OCI-LY3 (cell line): ENCODE measurements around the gene SLC34A1.

ENCODE experiments used
- H2AFZ ChIP-seq: fragments of 200-600, 300-600 bp; shearing (Covaris generic); 2 replicates; pipeline ENCODE4 v1.6.0; 2014; ENCODE audit warnings: antibody characterized with exemption, low read depth, low read length
- H3K27ac ChIP-seq: fragments of 200-600, 300-600 bp; sonication (generic); 2 replicates; pipeline ENCODE4 v1.5.1; 2014; ENCODE audit warnings: mild to moderate bottlenecking, low read length, moderate library complexity, mixed read lengths
- H3K27me3 ChIP-seq: fragments of 200-600, 300-600 bp; sonication (generic); 2 replicates; pipeline ENCODE4 v1.6.1; 2014; ENCODE audit warnings: low read depth, low read length, mixed read lengths
- H3K36me3 ChIP-seq: fragments of 200-600, 300-600 bp; sonication (generic); replicated peaks from 2 replicates; pipeline ENCODE3; 2014; ENCODE audit warnings: low read depth, low read length, mixed read lengths
- H3K4me1 ChIP-seq: fragments of 300-600, 200-600 bp; sonication (generic); 2 replicates; pipeline ENCODE4 v1.6.1; 2014; ENCODE audit warnings: low read length, mixed read lengths
- H3K4me2 ChIP-seq: fragments of 200-600, 300-600 bp; sonication (generic); 2 replicates; pipeline ENCODE4 v1.6.1; 2014; ENCODE audit warnings: low read length, mixed read lengths
- H3K4me3 ChIP-seq: fragments of 300-600, 200-600 bp; sonication (generic); 2 replicates; pipeline ENCODE4 v1.5.1; 2014; ENCODE audit warnings: antibody characterized with exemption, mild to moderate bottlenecking, low read length, moderate library complexity
- H3K79me2 ChIP-seq: fragments of 300-600, 200-600 bp; shearing (Covaris generic); 2 replicates; pipeline ENCODE4 v1.6.1; 2014; ENCODE audit warnings: mild to moderate bottlenecking, low read length, mixed read lengths
- H3K9ac ChIP-seq: fragments of 300-600, 200-600 bp; shearing (Covaris generic); 2 replicates; pipeline ENCODE4 v1.6.0; 2014; ENCODE audit warnings: mild to moderate bottlenecking, low read length, moderate library complexity
- H3K9me3 ChIP-seq: fragments of 200-600, 300-600 bp; shearing (Covaris generic); 2 replicates; pipeline ENCODE4 v1.6.1; 2014; ENCODE audit warnings: low read length, mixed read lengths; ENCODE audit not compliant: insufficient read depth
- H4K20me1 ChIP-seq: fragments of 200-600, 300-600 bp; sonication (generic); 2 replicates; pipeline ENCODE4 v1.6.1; 2016; ENCODE audit warnings: low read length, mixed read lengths; ENCODE audit not compliant: insufficient read depth
- CTCF ChIP-seq: fragments of 200-600, 300-600 bp; sonication (generic); IDR thresholded peaks from 2 replicates; pipeline ENCODE4 v1.5.1; 2014; ENCODE audit warnings: antibody characterized with exemption, low read length, low read depth
- EZH2phosphoT487 ChIP-seq: fragments of 200-600 bp; shearing (Covaris generic); IDR thresholded peaks from 2 replicates; pipeline ENCODE4 v1.6.1; 2018; ENCODE audit warnings: antibody characterized with exemption, mixed run types, low read depth

The SLC34A1 gene

GRCh38 chr5:177349762-177350161 is 34.5 kb upstream of the SLC34A1 start:
- Histone ChIP-seq H3K4me3 (no peak overlapping the region), H3K4me1 (peaks cover 20% of the 10 kb centered on the region), H3K4me2 (peak overlapping the region; percentile 97), H3K9ac (no peak overlapping the region), H4K20me1 (0 out of 2 replicates have a peak, but pooled peaks cover 6% of the 10 kb centered on the region), H3K9me3 (no peaks in the 10 kb centered on the region), H2AFZ (no peak overlapping the region), H3K27ac (no peak overlapping the region), H3K36me3 (peaks cover 6% of the 10 kb centered on the region), H3K27me3 (no peaks in the 10 kb centered on the region), H3K79me2 (peaks cover 57% of the 10 kb centered on the region)
- TF ChIP-seq EZH2phosphoT487: no peak
- TF ChIP-seq CTCF: no peak

- Histone ChIP-seq H3K79me2 (peaks cover 49% of the 10 kb centered on the region), H3K27ac (peak overlapping the region; percentile 88), H3K4me3 (peak overlapping the region; percentile 87), H4K20me1 (0 out of 2 replicates have a peak, but pooled peaks cover 6% of the 10 kb centered on the region), H3K4me1 (peaks cover 20% of the 10 kb centered on the region), H3K36me3 (peaks cover 6% of the 10 kb centered on the region), H3K9me3 (no peaks in the 10 kb centered on the region), H3K27me3 (no peaks in the 10 kb centered on the region), H3K4me2 (peak overlapping the region; percentile 97), H3K9ac (peak overlapping the region; percentile 87), H2AFZ (0 out of 2 replicates have a peak overlapping the region, but pooled peaks have one; percentile 97)
- TF ChIP-seq EZH2phosphoT487 (no peak), CTCF (no peak)
Observed at GRCh38 chr5:177350776-177351391, 33.4 kb upstream of the SLC34A1 start.

GRCh38 chr5:177351392-177352329 is 32.6 kb upstream of the SLC34A1 start, which contains the start of gene LMAN2:
Gene LMAN2, minus strand, starts transcription at chr5:177351668. Its CDS starts 21 bp downstream, at chr5:177351647.
- Histone ChIP-seq H3K27ac (peak within 1 kb of the TSS; percentile 88), H3K36me3 (peaks cover 6% of the 10 kb centered on the region), H3K79me2 (peaks cover 41% of the 10 kb centered on the region), H3K27me3 (no peaks in the 10 kb centered on the region), H4K20me1 (0 out of 2 replicates have a peak, but pooled peaks cover 6% of the 10 kb centered on the region), H3K4me1 (peaks cover 22% of the 10 kb centered on the region), H2AFZ (peak within 1 kb of the TSS; percentile 97), H3K4me2 (peak within 1 kb of the TSS; percentile 97), H3K9me3 (no peaks in the 10 kb centered on the region), H3K9ac (peak within 1 kb of the TSS; percentile 87), H3K4me3 (peak within 1 kb of the TSS; percentile 87)
- TF ChIP-seq EZH2phosphoT487: no peak
- TF ChIP-seq CTCF: no peak

GRCh38 chr5:177353093-177353492 is 31.1 kb upstream of the SLC34A1 start:
- no peak overlapping the region for H3K27ac ChIP-seq
- H3K4me3 ChIP-seq: no peak overlapping the region
- H3K9ac ChIP-seq: no peak overlapping the region
- peaks cover 31% of the 10 kb centered on the region for H3K4me1 ChIP-seq
- no peaks in the 10 kb centered on the region for H3K9me3 ChIP-seq
- no peaks in the 10 kb centered on the region for H3K36me3 ChIP-seq
- no peak for TF ChIP-seq EZH2phosphoT487
- no peak for TF ChIP-seq CTCF
- H3K27me3 ChIP-seq: no peaks in the 10 kb centered on the region
- H3K4me2 ChIP-seq: no peak overlapping the region
- no peaks in the 10 kb centered on the region for H4K20me1 ChIP-seq
- H2AFZ ChIP-seq: no peak overlapping the region
- H3K79me2 ChIP-seq: peaks cover 28% of the 10 kb centered on the region
